Body of pancreas (tissue), 4 donors: ENCODE measurements around the gene GPR151.

Experiments
- POLR2A ChIP-seq, 3 donors: fragments of 450-650 bp; IDR thresholded peaks; one replicate each; pipeline ENCODE4 v1.6.1; 2016; ENCODE audit warnings: antibody characterized with exemption in 3 of 3, mild to moderate bottlenecking in 2 of 3
- TF ChIP-seq, protein P1 (sequence below), 7 experiments: fragments of 450-650 bp in 4 of 7; fragments of 200-600 bp in 3 of 7; sonication (generic) in 3 of 7; IDR thresholded peaks; one replicate each; pipeline ENCODE4 v1.5.1; 2016 to 2019; ENCODE audit warnings: antibody characterized with exemption in 7 of 7

DNA sequence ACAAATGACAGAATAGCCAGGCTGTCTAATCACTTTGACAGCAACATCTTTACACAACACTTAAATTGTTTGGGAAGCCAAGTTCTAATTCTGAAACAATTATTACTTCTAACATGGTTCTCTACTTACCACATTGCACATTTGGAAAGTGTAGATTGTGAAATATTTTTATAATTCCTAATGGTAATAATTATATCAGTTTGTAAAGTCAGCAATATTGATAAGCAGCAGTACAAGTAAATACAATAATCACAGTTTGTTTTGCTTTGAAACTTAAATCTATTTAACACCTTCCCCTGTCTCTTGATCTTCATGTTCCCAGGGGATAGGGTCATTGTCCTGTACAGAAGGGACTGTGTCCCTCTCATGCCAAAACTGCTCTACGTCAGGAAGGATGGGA, 1.4 kb downstream of the GPR151 start:
- TF ChIP-seq, protein P1, sequence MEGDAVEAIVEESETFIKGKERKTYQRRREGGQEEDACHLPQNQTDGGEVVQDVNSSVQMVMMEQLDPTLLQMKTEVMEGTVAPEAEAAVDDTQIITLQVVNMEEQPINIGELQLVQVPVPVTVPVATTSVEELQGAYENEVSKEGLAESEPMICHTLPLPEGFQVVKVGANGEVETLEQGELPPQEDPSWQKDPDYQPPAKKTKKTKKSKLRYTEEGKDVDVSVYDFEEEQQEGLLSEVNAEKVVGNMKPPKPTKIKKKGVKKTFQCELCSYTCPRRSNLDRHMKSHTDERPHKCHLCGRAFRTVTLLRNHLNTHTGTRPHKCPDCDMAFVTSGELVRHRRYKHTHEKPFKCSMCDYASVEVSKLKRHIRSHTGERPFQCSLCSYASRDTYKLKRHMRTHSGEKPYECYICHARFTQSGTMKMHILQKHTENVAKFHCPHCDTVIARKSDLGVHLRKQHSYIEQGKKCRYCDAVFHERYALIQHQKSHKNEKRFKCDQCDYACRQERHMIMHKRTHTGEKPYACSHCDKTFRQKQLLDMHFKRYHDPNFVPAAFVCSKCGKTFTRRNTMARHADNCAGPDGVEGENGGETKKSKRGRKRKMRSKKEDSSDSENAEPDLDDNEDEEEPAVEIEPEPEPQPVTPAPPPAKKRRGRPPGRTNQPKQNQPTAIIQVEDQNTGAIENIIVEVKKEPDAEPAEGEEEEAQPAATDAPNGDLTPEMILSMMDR (IDR thresholded peaks at IDR 0.05) = no peak
- TF ChIP-seq POLR2A (IDR thresholded peaks at IDR 0.05) = no peak
